ENCODE measurements around the gene KLHL29.

DNA sequence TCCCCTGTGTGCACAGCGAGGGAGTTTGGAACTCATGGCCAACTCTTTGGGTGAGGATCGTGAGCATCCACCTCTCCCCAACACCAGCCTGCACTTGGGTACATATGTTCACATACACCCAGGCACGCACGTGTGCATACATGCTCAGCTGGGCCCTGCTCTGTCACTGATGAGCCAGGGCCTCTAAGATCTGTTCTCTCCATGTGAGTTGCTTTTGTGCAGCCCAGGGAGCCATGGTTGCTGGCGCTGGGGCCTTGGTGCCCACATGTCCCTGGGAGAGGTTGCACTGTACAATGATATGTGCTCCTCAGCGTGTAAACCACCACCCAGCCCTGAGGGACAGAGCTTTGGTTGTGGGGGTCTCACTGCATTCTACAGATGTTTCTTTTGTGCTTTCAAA is 44.1 kb downstream of the KLHL29 start:
- TF ChIP-seq, protein P1, sequence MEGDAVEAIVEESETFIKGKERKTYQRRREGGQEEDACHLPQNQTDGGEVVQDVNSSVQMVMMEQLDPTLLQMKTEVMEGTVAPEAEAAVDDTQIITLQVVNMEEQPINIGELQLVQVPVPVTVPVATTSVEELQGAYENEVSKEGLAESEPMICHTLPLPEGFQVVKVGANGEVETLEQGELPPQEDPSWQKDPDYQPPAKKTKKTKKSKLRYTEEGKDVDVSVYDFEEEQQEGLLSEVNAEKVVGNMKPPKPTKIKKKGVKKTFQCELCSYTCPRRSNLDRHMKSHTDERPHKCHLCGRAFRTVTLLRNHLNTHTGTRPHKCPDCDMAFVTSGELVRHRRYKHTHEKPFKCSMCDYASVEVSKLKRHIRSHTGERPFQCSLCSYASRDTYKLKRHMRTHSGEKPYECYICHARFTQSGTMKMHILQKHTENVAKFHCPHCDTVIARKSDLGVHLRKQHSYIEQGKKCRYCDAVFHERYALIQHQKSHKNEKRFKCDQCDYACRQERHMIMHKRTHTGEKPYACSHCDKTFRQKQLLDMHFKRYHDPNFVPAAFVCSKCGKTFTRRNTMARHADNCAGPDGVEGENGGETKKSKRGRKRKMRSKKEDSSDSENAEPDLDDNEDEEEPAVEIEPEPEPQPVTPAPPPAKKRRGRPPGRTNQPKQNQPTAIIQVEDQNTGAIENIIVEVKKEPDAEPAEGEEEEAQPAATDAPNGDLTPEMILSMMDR (IDR thresholded peaks at IDR 0.05), result no peak
- no peak for TF ChIP-seq POLR2A (IDR thresholded peaks at IDR 0.05)

All from thyroid gland (tissue), 4 donors.